GM06990 (cell line): Measurements from ENCODE around the gene SPI1.
"Not testable (repeated sequence)": the region's sequence is repeated elsewhere in the genome, so short reads cannot be mapped to it uniquely, and the experiment has no call there.

ENCODE experiments used
- DNase-seq: peaks from one replicate; pipeline ENCODE4 v3.0.0-alpha.2; 2011; ENCODE audit not compliant: insufficient read length; ENCODE audit errors: extremely low read depth
- H3K27me3 ChIP-seq: replicated peaks from 2 replicates; pipeline ENCODE4 v1.6.0; 2011; ENCODE audit warnings: low read length; ENCODE audit not compliant: control insufficient read depth, insufficient read depth
- H3K36me3 ChIP-seq: 2 replicates; pipeline ENCODE4 v1.5.1; 2011; ENCODE audit warnings: low read length; ENCODE audit not compliant: control insufficient read depth, insufficient read depth
- H3K4me3 ChIP-seq: replicated peaks from 2 replicates; pipeline ENCODE4 v1.5.1; 2011; ENCODE audit warnings: low read depth, mild to moderate bottlenecking, control low read depth, low read length
- CTCF ChIP-seq: IDR thresholded peaks from 2 replicates; pipeline ENCODE4 v1.5.1; 2011; ENCODE audit warnings: low read length, control low read depth, mild to moderate bottlenecking, inconsistent platforms; ENCODE audit not compliant: insufficient read depth, poor library complexity, severe bottlenecking

SPI1 gene

GRCh38 chr11:47340010-47340409, 38.3 kb downstream of the SPI1 start:
- no peaks in the 10 kb centered on the region for H3K36me3 ChIP-seq
- H3K4me3 ChIP-seq: no peak overlapping the region
- no peak for TF ChIP-seq CTCF
- no peaks in the 10 kb centered on the region for H3K27me3 ChIP-seq
- DNase-seq: no peak

- no peak for DNase-seq
- no peak for TF ChIP-seq CTCF
- no peak overlapping the region for H3K4me3 ChIP-seq
- H3K27me3 ChIP-seq: no peaks in the 10 kb centered on the region
- no peaks in the 10 kb centered on the region for H3K36me3 ChIP-seq
These were observed 39.7 kb downstream of the SPI1 start for GRCh38 chr11:47338396-47339241.

- no peak for DNase-seq
- TF ChIP-seq CTCF: no peak
- no peaks in the 10 kb centered on the region for H3K36me3 ChIP-seq
- no peak overlapping the region for H3K4me3 ChIP-seq
- H3K27me3 ChIP-seq: no peaks in the 10 kb centered on the region
These were observed 41.0 kb downstream of the SPI1 start for GRCh38 chr11:47337229-47337924.

GRCh38 chr11:47336595-47336994, 41.8 kb downstream of the SPI1 start:
- no peak for DNase-seq
- no peak overlapping the region for H3K4me3 ChIP-seq
- H3K27me3 ChIP-seq: no peaks in the 10 kb centered on the region
- no peak for TF ChIP-seq CTCF
- no peaks in the 10 kb centered on the region; the same call in 1 of the 2 replicates for H3K36me3 ChIP-seq

- TF ChIP-seq CTCF: no peak
- no peaks in the 10 kb centered on the region; the same call in 1 of the 2 replicates for H3K36me3 ChIP-seq
- DNase-seq: no peak
- no peaks in the 10 kb centered on the region for H3K27me3 ChIP-seq
- H3K4me3 ChIP-seq: no peak overlapping the region
These were observed 42.6 kb downstream of the SPI1 start for GRCh38 chr11:47335733-47336132.

- H3K36me3 ChIP-seq, H3K27me3 ChIP-seq, DNase-seq, H3K4me3 ChIP-seq: not testable (repeated sequence)
These were observed 43.5 kb downstream of the SPI1 start for GRCh38 chr11:47334699-47335411.
